ENCODE data around the gene KIAA0586. TPM values are rescaled to one million over a fixed set of nuclear protein-coding genes. Genes with fewer than 3 reads are reported as not detected.
A peak's percentile ranks its signal among the peaks of the same experiment; 100 is the strongest.
"Not testable (repeated sequence)": the region's sequence is repeated elsewhere in the genome, so short reads cannot be mapped to it uniquely, and the experiment has no call there.

The KIAA0586 gene
- total RNA-seq, 1 donor from 2014 or later = 19.3 TPM

- no peak for DNase-seq (ENCODE audit: low read depth, low spot score)
These were observed 115.7 kb downstream of the KIAA0586 start for GRCh38 chr14:58543253-58543652.

- DNase-seq (ENCODE audit: low read depth, low spot score) = no peak
These were observed 120.1 kb downstream of the KIAA0586 start for GRCh38 chr14:58547649-58548048.

GRCh38 chr14:58549105-58549757 is 121.7 kb downstream of the KIAA0586 start:
- no peak for DNase-seq (ENCODE audit: low read depth, low spot score)

GRCh38 chr14:58553959-58554358 is 126.4 kb downstream of the KIAA0586 start:
- no peak for DNase-seq (ENCODE audit: low read depth, low spot score)

- no peak for DNase-seq (ENCODE audit: low read depth, low spot score)
These were observed 128.1 kb downstream of the KIAA0586 start for GRCh38 chr14:58555647-58556046.

GRCh38 chr14:58557242-58557641 is 129.7 kb downstream of the KIAA0586 start:
- DNase-seq (ENCODE audit: low read depth, low spot score) = no peak

GRCh38 chr14:58560208-58560607 is 132.7 kb downstream of the KIAA0586 start:
- DNase-seq (ENCODE audit: low read depth, low spot score) = peak; percentile 45

- no peak for DNase-seq (ENCODE audit: low read depth, low spot score)
These were observed 134.6 kb downstream of the KIAA0586 start for GRCh38 chr14:58562141-58562540.

GRCh38 chr14:58563978-58564377 is 136.5 kb downstream of the KIAA0586 start:
- DNase-seq (ENCODE audit: low read depth, low spot score) = no peak

- DNase-seq (ENCODE audit: low read depth, low spot score) = no peak
These were observed 138.3 kb downstream of the KIAA0586 start for GRCh38 chr14:58565832-58566231.

GRCh38 chr14:58566979-58567378 is 139.5 kb downstream of the KIAA0586 start:
- no peak for DNase-seq (ENCODE audit: low read depth, low spot score)

GRCh38 chr14:58568322-58568721 is 140.8 kb downstream of the KIAA0586 start:
- DNase-seq (ENCODE audit: low read depth, low spot score) = no peak

- no peak for DNase-seq (ENCODE audit: low read depth, low spot score)
These were observed 143.7 kb downstream of the KIAA0586 start for GRCh38 chr14:58571256-58571655.

GRCh38 chr14:58571769-58572472 is 144.4 kb downstream of the KIAA0586 start:
- DNase-seq (ENCODE audit: low read depth, low spot score) = no peak

- DNase-seq (ENCODE audit: low read depth, low spot score) = no peak
These were observed 144.9 kb downstream of the KIAA0586 start for GRCh38 chr14:58572473-58572853.

GRCh38 chr14:58572863-58573262 is 145.3 kb downstream of the KIAA0586 start:
- DNase-seq (ENCODE audit: low read depth, low spot score) = no peak

GRCh38 chr14:58574623-58575022 is 147.1 kb downstream of the KIAA0586 start:
- no peak for DNase-seq (ENCODE audit: low read depth, low spot score)

- DNase-seq (ENCODE audit: low read depth, low spot score) = no peak
These were observed 148.4 kb downstream of the KIAA0586 start for GRCh38 chr14:58575956-58576355.

- DNase-seq (ENCODE audit: low read depth, low spot score) = not testable (repeated sequence)
These were observed 152.5 kb downstream of the KIAA0586 start for GRCh38 chr14:58580035-58580434.

GRCh38 chr14:58581389-58581788 is 153.9 kb downstream of the KIAA0586 start:
- DNase-seq (ENCODE audit: low read depth, low spot score) = not testable (repeated sequence)

- no peak for DNase-seq (ENCODE audit: low read depth, low spot score)
These were observed 156.9 kb downstream of the KIAA0586 start for GRCh38 chr14:58584383-58584782.

GRCh38 chr14:58587271-58587670 is 159.8 kb downstream of the KIAA0586 start:
- no peak for DNase-seq (ENCODE audit: low read depth, low spot score)

- not testable (repeated sequence) for DNase-seq (ENCODE audit: low read depth, low spot score)
These were observed 160.8 kb downstream of the KIAA0586 start for GRCh38 chr14:58588321-58588720.
